ENCODE results near the gene SPTBN5. TPM values are rescaled to one million over a fixed set of nuclear protein-coding genes. Genes with fewer than 3 reads are reported as not detected.

Gene SPTBN5
- polyA plus RNA-seq, 1 donor from 2014 or later = 0.01 TPM

DNA sequence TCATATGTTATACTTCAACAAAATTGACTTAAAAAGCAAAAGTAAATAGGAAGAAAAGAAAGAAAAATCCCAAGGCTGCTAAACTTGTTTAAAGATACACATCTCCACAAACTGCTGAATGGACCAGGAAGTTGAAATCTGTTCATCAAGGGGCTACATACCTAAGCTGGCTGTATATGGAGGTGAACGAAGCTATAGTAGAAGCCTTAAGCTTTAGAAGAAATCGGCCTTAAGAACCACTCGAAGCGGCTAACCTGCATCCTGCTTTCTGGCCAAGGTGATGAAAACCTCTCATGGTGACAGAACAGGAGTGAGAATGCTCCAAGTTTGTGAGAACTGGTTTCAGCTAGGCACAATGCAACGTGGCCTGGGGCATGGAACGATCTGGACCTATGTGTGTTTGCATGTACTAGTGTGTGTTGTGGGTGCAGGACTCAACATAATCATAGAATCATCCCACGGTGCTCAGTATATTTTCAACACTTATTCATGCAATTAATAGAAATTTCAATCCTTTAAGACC is 31.3 kb upstream of the SPTBN5 start:
- no peak overlapping the region for H3K27ac ChIP-seq (ENCODE audit: low read length)
- no peaks in the 10 kb centered on the region for H3K27me3 ChIP-seq (ENCODE audit: insufficient read depth, low read depth, low read length)
- H3K36me3 ChIP-seq (ENCODE audit: insufficient read depth, low read length) = no peaks in the 10 kb centered on the region
- H3K79me2 ChIP-seq (replicated peaks; ENCODE audit: insufficient read depth, low read length) = no peaks in the 10 kb centered on the region
- TF ChIP-seq, protein P1, sequence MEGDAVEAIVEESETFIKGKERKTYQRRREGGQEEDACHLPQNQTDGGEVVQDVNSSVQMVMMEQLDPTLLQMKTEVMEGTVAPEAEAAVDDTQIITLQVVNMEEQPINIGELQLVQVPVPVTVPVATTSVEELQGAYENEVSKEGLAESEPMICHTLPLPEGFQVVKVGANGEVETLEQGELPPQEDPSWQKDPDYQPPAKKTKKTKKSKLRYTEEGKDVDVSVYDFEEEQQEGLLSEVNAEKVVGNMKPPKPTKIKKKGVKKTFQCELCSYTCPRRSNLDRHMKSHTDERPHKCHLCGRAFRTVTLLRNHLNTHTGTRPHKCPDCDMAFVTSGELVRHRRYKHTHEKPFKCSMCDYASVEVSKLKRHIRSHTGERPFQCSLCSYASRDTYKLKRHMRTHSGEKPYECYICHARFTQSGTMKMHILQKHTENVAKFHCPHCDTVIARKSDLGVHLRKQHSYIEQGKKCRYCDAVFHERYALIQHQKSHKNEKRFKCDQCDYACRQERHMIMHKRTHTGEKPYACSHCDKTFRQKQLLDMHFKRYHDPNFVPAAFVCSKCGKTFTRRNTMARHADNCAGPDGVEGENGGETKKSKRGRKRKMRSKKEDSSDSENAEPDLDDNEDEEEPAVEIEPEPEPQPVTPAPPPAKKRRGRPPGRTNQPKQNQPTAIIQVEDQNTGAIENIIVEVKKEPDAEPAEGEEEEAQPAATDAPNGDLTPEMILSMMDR (IDR thresholded peaks at IDR 0.05; ENCODE audit: poor library complexity, severe bottlenecking) = no peak
- TF ChIP-seq EP300 (conservative IDR thresholded peaks at IDR 0.05; ENCODE audit: poor library complexity, severe bottlenecking) (no peak), SMC3 (conservative IDR thresholded peaks at IDR 0.05; ENCODE audit: poor library complexity) (no peak), EZH2 (IDR thresholded peaks at IDR 0.05; ENCODE audit: borderline replicate concordance, insufficient read depth, low read length, poor library complexity, severe bottlenecking) (no peak), REST (IDR thresholded peaks at IDR 0.05; ENCODE audit: borderline replicate concordance) (no peak), MXI1 (conservative IDR thresholded peaks at IDR 0.05; ENCODE audit: poor library complexity, severe bottlenecking) (no peak), POLR2AphosphoS5 (IDR thresholded peaks at IDR 0.05) (no peak), TAF1 (IDR thresholded peaks at IDR 0.05; ENCODE audit: low read depth) (no peak), RAD21 (conservative IDR thresholded peaks at IDR 0.05) (no peak)
- H3K4me2 ChIP-seq (ENCODE audit: low read length) = no peak overlapping the region
- no peaks in the 10 kb centered on the region for H3K9me3 ChIP-seq (ENCODE audit: low read length)
- H4K20me1 ChIP-seq (ENCODE audit: insufficient read depth) = no peaks in the 10 kb centered on the region
- H3F3A ChIP-seq (ENCODE audit: insufficient read depth, low read length, poor library complexity, severe bottlenecking) = no peaks in the 10 kb centered on the region
- no peak overlapping the region for H2AFZ ChIP-seq (ENCODE audit: low read depth, low read length)
- H3K4me3 ChIP-seq (ENCODE audit: low read length) = no peak overlapping the region
- H3K9ac ChIP-seq (ENCODE audit: low read length) = no peak overlapping the region
- no peaks in the 10 kb centered on the region for H3K9me2 ChIP-seq (ENCODE audit: insufficient read depth, low read length)

GRCh38 chr15:41923401-41923997 is 29.6 kb upstream of the SPTBN5 start:
- Histone ChIP-seq H3F3A (ENCODE audit: insufficient read depth, low read length, poor library complexity, severe bottlenecking) (no peaks in the 10 kb centered on the region), H3K36me3 (ENCODE audit: insufficient read depth, low read length) (no peaks in the 10 kb centered on the region), H3K9me2 (ENCODE audit: insufficient read depth, low read length) (no peaks in the 10 kb centered on the region), H3K79me2 (replicated peaks; ENCODE audit: insufficient read depth, low read length) (no peaks in the 10 kb centered on the region), H4K20me1 (ENCODE audit: insufficient read depth) (no peaks in the 10 kb centered on the region), H2AFZ (ENCODE audit: low read depth, low read length) (no peak overlapping the region), H3K4me3 (ENCODE audit: low read length) (no peak overlapping the region), H3K9me3 (ENCODE audit: low read length) (no peaks in the 10 kb centered on the region), H3K27me3 (ENCODE audit: insufficient read depth, low read depth, low read length) (no peaks in the 10 kb centered on the region), H3K4me2 (ENCODE audit: low read length) (no peak overlapping the region), H3K27ac (ENCODE audit: low read length) (no peak overlapping the region), H3K9ac (ENCODE audit: low read length) (no peak overlapping the region)
- TF ChIP-seq, protein P1 (IDR thresholded peaks at IDR 0.05; ENCODE audit: poor library complexity, severe bottlenecking) = no peak
- TF ChIP-seq RAD21 (conservative IDR thresholded peaks at IDR 0.05) (no peak), MXI1 (conservative IDR thresholded peaks at IDR 0.05; ENCODE audit: poor library complexity, severe bottlenecking) (no peak), EZH2 (IDR thresholded peaks at IDR 0.05; ENCODE audit: borderline replicate concordance, insufficient read depth, low read length, poor library complexity, severe bottlenecking) (no peak)
